Umbilical cord (tissue), 2 donors: Measurements from ENCODE around the gene CAPN1. TPM values are rescaled to one million over a fixed set of nuclear protein-coding genes. Genes with fewer than 3 reads are reported as not detected.

Experiments
- DNase-seq: peaks from one replicate; pipeline ENCODE4 v3.0.0-alpha.2; 2015; ENCODE audit warnings: low spot score
- total RNA-seq: library from RNA; depleted of rRNA; stranded (reverse); fragments of >200 nt; gene quantifications from one replicate; pipeline ENCODE4 v1.2.3, GENCODE V29; 2014; ENCODE audit warnings: low replicate concordance; ENCODE audit not compliant: insufficient read depth

Gene CAPN1
- total RNA-seq, 1 donor from 2014 or later: 59.5 TPM

DNA sequence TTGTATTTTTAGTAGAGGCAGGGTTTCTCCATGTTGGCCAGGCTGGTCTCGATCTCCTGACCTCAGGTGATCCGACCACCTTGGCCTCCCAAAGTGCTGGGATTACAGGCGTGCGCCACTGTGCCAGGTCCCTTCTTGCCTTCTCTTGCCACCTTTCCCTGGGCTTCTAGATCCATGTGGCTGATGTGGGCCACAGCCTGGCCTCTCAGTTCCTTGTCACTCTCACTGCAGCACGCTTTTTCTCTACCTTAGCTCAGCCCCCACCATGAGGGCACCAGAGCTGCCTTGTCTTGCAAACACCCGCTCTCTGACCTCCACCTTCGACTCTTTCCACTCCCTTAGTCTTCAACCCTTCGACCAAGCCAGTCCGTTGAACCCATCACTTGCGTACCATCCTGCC lies 7.5 kb downstream of the CAPN1 start:
- no peak for DNase-seq

DNA sequence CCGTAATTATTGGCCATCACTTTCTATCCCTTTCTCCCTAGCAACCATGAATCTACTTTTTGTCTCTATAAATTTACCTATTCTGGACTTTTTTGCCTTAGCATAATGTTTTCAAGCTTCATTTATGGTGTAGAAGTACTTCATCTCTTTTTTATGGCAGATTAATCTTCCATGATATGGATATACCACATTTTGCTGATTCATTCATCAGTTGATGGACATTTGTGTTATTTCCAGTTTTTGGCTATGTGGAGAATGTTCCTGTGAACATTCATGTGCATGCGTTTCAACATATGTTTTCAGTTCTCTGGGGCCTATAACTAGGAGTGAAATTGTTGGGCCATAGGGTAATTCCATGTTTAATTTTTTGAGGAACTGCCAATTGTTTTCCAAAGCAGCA lies 12.8 kb downstream of the CAPN1 start:
- DNase-seq: no peak

DNA sequence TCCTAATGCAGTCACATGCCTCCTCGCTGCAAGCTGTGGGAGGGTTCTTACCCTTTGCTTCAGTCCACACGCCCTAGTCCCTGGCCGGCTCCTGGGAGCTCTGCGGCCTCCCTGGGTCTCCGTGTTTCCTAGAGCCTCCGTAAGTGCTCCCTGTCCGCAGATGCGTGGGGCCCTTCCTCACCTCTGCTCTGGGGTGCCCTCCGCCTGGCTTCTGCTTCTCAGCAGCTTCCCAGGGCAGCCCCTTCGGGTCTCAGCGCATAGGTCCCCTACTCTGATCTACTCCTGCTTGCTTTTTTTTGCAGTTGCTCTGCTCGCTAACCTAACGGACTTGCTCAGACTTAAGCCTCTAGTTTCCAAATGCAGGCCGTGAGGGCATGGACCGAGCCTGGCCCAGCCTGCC lies 22.4 kb downstream of the CAPN1 start:
- no peak for DNase-seq

DNA sequence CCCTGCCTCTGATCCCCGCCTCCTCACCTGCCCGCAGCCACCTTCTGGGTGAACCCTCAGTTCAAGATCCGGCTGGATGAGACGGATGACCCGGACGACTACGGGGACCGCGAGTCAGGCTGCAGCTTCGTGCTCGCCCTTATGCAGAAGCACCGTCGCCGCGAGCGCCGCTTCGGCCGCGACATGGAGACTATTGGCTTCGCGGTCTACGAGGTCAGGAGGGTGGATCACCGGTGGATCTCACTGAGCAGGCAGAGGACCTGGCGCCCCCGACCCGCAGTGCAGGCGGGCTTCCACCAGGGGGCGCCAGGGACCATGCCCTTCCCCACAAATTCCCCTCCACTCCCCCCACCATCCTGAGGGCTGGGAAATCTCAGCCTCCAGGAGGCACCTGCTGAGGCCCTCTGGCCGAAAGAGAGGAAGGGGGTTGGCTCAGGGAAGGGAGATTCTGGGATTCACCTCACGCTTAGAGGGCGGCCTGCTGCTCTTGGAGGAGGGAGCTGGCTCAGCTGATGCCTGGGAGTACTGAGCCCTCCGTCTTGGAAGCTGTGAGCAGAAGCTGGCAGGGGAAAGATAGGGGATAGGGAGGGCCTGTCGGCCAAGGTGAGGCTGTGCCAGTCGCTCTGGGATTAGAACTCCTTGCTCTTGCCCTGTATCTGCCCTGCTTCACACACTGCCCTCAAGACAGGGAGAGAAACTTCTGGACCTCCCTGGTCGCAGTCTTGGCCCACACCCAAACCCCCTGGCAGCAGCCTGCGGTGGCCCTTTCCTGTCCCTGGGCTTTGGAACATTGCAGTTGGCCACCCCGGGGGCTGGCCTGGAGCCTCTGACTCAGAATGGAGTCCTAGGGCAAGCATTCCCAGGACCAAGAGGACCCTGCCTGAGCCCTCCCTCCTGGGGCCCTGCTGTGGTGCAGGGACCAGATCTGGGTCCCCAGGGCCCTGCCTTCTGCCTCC lies 23.2 kb downstream of the CAPN1 start:
- no peak for DNase-seq

DNA sequence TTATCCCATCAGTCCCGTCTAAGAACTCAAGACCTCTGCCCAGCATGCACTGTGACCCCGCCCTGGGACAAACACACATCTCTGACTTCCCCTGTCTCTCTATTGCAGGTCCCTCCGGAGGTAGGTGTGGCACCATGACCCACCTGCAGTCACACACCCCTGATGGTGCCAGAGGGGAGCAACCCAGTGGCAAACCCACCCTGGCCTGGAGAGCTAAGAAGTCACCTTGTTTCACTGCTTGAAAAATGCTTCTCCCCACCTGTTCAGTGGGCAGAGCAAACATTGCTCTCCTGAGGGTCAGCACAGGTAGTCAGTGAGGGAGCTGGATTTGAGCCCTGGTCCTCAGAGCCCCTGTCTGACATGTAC lies 23.9 kb downstream of the CAPN1 start:
- DNase-seq: no peak

DNA sequence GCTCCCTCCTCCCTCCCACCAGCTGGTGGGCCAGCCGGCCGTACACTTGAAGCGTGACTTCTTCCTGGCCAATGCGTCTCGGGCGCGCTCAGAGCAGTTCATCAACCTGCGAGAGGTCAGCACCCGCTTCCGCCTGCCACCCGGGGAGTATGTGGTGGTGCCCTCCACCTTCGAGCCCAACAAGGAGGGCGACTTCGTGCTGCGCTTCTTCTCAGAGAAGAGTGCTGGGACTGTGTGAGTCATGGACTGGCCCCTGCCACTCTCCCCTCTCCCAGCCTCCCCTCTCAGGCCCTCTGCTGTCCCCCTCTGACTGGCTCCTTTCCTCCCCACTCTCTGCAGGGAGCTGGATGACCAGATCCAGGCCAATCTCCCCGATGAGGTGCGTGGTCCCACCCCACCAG lies 24.7 kb downstream of the CAPN1 start:
- DNase-seq: no peak

DNA sequence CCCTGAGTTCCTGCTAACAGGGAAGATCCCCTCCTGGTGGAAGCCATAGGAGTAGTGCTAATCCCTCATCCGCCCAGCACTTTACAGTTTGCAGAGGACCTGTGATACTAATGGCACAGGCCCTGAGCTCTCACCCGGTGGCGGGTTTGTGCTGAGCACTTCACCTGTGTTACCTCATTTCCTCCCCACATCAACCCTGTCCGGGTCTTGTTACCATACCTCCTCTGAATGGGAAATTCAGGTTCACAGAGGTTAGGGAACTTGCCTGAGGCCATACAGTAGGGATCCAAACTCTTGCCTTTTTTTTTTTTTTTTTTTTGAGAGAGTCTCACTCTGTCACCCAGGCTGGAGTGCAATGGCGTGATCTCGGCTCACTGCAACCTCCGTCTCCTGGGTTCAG lies 25.2 kb downstream of the CAPN1 start:
- no peak for DNase-seq

DNA sequence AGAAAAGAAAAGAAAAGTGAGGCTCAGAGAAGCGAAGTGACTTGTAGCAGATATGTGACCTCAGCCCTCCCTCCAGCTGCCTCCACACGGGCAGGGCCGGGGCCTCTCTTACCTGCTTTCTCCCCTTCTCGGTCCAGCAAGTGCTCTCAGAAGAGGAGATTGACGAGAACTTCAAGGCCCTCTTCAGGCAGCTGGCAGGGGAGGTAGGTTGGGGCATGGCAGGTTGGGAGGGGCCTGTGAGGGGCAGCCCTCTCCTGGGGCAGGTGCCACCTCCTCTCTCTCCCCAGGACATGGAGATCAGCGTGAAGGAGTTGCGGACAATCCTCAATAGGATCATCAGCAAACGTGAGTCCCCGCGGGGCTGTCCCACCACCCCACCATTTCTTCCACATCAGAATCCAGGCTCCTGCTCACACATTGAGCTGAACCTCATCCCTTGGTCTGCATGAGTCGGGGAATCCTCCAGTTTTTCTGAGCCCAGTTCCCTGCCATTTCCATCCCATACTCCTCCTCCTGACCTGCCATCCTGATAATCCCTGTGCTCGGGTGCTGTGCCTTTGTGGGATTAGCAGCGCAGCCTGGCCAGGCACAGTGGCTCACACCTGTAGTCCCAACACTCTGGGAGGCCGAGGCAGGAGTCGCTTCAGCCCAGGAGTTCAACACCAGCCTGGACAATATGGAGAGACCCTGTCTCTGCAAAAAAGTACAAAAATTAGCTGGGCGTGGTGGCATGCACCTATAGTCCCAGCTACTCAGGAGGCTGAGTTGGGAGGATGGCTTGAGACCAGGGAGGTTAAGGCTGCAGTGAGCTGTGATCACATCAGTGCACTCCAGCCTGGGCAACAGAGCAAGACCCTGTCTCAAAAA lies 26.4 kb downstream of the CAPN1 start:
- no peak for DNase-seq

DNA sequence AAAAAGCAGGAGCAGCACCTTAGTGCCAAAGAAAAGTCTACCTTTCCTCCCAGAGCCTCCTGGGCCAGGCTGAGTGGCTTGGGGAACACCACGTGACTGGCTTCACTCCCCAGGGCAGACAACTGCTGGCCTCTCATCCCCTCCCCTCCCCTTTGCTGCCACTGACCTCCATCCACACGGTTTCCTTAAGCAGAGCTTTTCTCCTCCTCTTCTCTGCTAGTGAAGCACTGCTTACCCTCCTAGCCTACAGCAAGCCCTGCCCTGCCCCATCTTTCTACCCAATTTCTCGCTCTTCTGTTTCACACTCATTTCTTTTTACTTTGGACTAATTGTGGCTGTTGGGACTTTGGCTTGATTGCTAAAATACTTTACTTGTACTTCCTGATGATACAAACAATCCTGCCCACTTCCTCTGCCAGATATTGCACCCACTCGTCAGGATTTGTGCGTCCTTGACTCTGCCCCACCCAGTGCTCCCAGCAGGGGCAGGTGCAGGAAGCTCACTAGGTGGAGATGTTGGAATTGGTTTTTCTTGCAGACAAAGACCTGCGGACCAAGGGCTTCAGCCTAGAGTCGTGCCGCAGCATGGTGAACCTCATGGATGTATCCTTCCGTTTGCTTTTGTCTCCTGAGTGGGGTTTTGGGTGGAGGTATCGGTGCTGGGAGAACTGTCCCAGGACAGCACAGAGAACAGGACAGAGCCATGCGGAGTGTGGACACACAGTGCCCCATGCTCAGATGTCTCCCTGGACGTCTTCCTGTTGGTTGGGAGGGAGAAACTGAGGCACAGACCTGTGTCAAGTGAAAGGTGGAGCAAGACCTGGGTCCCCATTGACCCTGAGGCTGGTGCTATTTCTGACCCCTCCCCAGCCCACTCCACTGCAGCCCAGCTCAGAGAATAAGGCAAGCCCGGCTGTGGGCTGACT lies 27.3 kb downstream of the CAPN1 start:
- DNase-seq: no peak

DNA sequence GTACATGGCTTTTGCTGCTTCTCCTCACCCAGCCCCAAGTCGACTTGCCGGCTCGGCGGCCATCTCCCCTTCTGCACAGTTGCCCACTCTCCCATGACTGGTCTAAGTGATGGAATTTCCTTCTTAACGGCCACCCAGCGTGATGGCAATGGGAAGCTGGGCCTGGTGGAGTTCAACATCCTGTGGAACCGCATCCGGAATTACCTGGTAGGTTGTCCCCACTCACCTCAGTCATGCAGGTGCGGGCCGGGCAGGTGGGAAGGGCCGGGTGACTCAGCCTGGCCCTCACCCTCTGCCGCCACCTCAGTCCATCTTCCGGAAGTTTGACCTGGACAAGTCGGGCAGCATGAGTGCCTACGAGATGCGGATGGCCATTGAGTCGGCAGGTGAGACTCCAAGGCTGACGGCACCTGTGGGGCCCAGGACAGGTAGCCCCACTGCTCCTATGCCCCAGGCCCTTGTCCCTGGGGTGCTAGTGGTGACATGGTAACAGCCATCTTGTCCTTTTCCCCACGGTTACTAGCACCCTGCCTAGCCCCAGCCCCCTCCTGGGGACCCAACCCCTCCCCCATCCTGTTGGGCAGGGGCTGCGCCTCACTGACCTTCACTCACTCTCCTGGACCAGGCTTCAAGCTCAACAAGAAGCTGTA lies 28.1 kb downstream of the CAPN1 start:
- DNase-seq: no peak

DNA sequence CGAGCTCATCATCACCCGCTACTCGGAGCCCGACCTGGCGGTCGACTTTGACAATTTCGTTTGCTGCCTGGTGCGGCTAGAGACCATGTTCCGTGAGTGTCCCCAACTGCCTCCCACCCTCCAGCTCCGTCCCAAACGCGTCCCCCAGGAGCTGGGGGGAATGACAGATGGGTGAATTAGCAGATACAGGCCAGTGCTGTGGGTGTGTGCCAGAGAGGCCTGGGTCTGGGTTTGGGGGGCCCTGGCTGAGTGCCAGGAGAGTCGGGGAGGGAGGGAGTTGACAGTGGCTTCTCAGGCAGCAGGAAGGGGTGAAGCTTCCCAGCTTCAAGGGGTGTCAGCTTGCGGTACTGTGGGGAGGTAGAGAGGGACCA lies 28.6 kb downstream of the CAPN1 start:
- no peak for DNase-seq

DNA sequence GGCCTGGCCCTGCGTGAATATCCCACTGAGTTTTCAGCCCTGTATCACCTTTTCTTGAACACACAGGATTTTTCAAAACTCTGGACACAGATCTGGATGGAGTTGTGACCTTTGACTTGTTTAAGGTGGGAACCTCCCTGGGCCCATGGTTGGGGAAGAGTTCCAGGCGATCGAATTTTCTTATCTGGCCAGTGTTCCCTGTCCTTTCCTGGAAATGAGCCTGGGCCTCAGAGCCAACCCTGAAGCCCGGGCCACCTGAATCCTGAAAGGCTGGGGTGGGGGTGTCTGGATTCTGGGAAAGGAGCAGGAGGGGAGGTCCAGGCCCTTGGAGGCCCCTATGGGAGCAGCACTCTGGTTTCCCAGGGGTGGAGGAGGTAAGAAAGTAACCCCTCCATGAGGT lies 29.0 kb downstream of the CAPN1 start:
- DNase-seq: no peak

DNA sequence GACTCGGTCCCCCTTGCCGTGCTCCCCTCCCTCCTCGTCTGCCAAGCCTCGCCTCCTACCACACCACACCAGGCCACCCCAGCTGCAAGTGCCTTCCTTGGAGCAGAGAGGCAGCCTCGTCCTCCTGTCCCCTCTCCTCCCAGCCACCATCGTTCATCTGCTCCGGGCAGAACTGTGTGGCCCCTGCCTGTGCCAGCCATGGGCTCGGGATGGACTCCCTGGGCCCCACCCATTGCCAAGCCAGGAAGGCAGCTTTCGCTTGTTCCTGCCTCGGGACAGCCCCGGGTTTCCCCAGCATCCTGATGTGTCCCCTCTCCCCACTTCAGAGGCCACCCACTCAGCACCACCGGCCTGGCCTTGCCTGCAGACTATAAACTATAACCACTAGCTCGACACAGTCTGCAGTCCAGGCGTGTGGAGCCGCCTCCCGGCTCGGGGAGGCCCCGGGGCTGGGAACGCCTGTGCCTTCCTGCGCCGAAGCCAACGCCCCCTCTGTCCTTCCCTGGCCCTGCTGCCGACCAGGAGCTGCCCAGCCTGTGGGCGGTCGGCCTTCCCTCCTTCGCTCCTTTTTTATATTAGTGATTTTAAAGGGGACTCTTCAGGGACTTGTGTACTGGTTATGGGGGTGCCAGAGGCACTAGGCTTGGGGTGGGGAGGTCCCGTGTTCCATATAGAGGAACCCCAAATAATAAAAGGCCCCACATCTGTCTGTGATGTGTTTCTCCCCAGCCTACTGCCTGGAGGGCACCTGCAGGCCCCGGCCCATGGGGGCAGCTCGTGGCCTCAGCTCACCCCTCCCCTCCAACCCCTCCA lies 29.8 kb downstream of the CAPN1 start:
- peak; percentile 49 for DNase-seq

DNA sequence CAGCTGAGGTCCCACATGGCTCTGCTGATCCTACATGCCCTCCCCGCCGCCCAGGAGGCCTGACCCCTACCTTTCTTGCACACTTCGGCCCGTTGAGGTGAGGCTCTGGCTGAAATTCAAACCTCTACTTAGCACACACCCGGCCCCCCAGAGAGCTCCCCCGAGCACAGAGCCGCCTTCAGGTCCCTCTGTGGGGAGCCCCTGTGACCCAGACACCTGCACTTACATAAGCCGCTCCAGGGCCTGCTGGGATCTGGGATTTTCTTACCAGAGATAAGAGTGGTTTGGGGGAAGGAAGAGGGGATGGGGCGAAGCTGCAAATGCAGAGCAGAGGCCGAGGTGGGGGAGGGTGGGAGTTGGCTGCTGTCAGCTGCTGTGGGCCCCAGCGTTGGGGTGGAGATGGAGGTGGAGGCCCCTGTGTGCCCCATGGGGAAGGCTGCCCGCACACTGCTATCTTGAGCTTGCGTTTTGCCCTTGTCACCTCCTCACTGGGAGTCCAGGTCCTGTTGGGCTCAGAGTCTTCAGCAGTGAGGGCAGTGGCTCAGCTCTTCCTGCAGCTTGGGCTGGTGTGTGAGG lies 30.6 kb downstream of the CAPN1 start:
- DNase-seq: peak; percentile 40

DNA sequence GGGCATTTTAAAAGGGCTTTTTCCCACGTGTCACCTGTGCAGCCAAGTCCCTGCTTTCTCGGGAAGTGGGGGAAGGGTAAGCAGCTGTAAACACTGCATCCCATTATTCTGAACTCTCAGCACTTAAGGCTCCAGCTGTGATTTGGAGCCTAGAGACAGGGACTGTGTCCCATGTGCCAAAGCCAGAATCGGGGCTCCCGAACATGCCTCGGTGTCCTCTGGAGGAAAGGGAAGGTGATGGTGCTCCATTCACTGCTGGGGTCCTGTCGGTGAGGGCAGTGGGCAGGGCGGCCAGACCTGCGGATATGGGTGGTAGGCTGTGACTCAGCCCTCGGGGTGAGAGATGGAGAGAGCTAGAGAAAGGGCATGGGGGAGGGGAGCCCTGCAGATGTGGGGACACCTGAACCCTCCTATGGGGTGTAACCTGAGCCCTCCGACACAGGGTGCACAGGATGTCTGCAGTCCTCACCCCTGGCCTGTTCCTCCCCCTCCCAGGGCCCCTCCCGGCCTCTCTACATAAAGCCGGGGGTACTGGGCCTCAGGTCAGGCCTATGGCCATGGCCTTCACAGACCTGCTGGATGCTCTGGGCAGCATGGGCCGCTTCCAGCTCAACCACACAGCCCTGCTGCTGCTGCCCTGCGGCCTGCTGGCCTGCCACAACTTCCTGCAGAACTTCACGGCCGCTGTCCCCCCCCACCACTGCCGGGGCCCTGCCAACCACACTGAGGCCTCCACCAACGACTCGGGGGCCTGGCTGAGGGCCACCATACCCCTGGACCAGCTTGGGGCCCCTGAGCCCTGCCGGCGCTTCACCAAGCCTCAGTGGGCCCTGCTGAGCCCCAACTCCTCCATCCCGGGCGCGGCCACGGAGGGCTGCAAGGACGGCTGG lies 31.8 kb downstream of the CAPN1 start:
- no peak for DNase-seq

DNA sequence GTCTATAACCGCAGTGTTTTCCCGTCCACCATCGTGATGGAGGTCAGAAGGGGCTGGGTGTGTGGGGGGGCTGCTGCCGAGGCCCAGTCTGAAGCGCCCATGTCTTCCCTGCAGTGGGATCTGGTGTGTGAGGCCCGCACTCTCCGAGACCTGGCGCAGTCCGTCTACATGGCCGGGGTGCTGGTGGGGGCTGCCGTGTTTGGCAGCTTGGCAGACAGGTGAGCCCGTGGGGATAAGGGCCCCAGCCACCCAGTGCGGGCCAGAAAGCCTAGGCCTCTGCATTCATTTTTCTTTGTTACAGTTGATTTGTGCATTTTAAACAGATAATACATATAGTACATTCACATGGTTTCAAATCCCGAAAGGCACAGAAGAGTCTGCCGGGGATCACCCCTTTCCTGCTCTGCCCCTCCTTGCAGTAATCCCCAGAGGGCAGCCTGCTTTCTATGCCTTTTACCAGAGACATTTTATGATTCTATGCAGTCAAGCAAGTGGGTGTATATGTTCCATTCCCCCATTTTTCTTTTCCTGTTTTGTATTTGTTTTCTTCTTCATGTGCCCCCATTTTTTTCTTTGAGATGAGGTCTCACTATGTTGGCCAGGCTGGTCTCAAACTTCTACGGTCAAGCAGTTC lies 32.6 kb downstream of the CAPN1 start:
- no peak for DNase-seq

DNA sequence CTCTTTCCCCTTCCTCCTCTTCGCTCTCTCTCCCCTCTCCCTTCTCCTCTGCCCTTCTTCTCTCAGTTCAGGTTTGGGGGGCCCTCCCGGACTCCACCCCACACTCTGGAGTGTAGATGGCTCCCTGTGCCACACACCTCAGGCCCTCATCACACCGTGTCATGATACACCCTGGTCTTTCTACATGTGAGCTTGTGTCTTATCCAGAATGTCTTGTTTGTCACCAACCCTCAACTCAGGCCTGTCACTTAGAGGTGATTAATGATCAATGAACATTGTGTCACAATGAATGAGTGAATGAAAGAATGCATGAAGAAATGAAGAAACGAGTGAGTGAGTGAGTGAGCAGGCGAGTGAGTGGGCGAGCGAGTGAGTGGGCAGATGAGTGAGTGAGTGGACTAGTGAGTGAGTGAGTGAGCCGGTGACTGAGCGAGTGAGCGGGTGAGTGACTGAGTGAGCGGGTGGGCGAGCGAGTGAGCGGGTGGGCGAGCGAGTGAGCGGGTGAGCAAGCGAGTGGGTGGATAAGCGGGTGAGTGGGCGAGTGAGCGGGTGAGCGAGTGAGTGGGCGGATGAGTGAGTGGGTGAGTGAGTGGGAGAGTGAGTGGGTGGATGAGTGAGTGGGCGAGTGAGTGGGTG lies 33.8 kb downstream of the CAPN1 start:
- DNase-seq: no peak

DNA sequence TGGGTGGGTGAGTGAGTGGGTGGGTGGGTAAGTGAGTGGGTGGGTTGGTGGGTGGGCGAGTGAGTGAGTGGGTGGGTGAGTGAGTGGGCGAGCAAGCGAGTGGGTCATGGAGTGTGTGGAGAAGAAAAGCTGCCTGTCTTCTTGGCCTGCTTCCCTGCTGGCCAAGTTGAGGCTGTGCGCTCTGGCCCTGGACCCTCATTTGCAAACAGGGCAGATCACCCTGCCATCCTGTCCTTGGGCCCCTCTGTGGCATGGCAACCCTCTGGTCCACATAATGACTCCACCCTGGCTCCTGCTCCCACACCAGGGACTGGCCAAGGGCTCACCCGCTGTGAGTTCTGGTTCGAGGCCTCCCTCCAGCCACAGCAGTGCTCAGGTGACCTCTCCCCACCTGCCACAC lies 35.1 kb downstream of the CAPN1 start:
- no peak for DNase-seq
